Activated CD4-positive, CD25-positive, alpha-beta regulatory T cell treated with anti-CD3 and anti-CD28 coated beads, Interleukin-2, amount 50 U/mL, for 24 hours (primary cell): ENCODE data around the gene CCDC38.
"Not testable (repeated sequence)": the region's sequence is repeated elsewhere in the genome, so short reads cannot be mapped to it uniquely, and the experiment has no call there.

Experiments
- ATAC-seq, 2 donors: fragments of 150-1000 bp; cut with Tn5 transposase; one replicate each; pipeline ENCODE4 v1.10.0; 2021; ENCODE audit warnings: mild to moderate bottlenecking in 1 of 2, moderate library complexity in 1 of 2

Gene CCDC38

GRCh38 chr12:95942524-95943329 is at the start of gene CCDC38:
TSS of gene CCDC38 (minus strand) at chr12:95942614. CDS start at chr12:95936509, 6,105 bp downstream.
- peak; percentile 98 for ATAC-seq

DNA sequence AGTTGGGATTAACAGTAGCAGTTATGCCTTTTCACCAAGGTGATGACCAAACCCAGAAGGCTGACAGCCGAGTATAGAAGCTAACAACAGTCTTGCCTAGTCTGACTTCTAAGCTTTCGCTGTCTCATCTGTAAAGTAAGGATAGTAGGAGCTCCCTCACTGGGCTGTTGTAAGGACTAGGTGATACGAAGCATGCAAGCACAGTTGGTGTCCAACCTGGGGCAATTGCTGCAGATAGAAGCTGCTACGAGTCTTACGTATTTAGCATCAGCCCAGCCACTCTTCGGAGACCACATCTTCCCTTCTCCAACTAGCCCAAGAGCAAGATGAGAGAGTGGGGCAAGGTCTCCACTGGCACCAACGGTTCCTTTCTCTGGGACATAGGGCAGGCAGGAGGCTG is 47.7 kb upstream of the CCDC38 start:
- no peak for ATAC-seq

- no peak for ATAC-seq
Observed at GRCh38 chr12:95989504-95990123, 47.2 kb upstream of the CCDC38 start.

GRCh38 chr12:95988506-95989275 is 46.3 kb upstream of the CCDC38 start:
- ATAC-seq = no peak

GRCh38 chr12:95986635-95987570 is 44.5 kb upstream of the CCDC38 start:
- no peak for ATAC-seq

DNA sequence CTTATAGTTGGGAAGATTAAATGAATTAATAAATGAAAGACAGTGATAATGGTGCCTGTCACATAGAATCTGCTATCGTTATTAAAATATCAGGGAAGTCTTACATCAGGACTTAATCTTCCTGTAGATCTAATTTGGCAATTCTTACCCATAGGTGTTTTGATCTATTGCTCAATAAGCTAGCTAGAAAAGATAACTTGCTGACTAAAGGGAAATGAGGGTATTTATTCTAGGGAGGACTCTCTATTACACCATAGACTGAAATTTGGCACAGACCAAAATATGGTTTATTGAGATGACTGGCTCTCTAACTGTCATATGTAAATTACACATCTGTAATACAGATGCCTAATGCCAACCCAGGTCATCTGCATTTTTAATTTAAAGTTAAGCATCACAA is 42.3 kb upstream of the CCDC38 start:
- ATAC-seq = no peak

DNA sequence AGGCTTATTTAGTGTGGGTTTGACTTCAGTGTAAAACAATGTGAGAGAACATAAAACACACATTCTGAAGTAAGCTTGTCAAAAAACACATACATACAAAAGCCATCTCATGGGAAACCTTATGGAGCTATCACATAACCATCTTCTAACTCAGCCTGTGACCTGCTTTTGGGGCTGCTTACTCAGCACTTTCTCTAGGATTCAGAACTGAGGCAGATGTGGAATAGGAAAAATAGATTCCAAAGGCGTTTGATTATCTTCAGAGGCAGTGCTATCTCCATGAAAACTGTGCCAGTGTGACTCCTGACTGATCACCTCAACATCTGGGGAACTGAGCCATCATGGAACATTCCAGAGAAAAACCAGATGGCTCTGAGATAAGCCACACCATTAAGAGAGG is 40.2 kb upstream of the CCDC38 start:
- no peak for ATAC-seq

DNA sequence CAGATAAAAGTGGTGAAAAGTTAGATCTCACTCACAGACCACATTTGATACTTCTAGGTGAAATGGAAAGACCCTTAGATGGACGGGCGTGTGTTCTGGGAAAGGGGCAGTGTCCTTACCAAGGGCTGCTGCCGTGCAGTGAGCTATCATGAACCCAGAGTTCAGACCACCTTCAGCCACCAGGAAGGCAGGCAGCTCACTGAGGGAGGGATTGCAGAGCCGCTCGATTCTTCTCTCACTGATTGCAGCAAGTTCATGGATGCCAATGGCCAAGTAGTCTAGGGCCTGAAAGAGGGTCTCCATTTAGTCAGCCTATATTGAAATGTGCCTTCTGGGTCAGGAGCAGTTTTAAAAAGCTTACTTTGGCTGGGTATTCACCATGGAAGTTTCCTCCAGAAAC is 38.0 kb upstream of the CCDC38 start:
- no peak for ATAC-seq

DNA sequence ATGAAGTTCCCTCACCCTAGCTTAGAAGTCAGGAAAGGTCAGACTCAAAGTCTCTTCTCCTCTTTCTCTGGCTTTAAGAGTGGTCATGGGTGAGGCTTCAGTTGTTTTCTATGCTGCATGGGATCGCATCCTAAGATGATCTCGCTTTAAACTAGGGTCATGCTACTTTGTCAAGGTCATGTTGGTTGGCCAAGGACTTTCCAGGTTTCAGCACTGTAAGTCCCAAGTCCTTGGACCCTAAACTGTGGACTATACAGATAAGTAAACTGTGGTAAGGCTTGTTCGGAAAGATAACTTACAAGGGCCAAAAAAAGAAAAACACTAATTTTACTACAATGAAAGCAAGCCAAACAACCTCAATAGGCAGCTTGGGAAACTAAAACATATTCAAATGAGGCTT is 36.4 kb upstream of the CCDC38 start:
- no peak for ATAC-seq

- no peak for ATAC-seq
Observed at GRCh38 chr12:95978351-95978750, 35.9 kb upstream of the CCDC38 start.

DNA sequence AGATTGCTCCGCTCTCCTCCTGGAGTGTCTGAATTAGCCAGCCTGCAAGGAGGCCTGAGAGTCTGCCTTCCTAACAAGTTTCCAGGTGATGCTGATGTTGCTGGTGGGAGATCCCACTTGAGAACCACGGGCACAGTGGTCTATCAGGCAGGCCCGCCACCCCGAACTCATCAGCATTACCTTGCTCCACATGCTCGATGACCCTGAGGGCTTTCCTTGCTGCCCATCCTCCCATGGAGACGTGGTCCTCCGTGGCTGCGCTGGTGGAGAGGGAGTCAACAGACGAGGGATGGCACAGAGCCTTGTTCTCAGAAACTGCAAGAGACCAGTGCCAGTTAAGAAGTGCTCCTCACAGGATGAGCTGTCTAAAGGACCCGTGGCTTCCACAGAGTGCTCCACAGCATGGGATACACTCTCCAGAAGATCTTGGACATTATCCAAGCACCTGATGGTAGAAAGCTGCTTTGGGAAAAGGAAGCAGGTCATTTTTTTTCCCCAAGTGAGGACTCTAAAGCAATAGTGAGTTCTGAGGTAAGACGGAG is 35.4 kb upstream of the CCDC38 start:
- ATAC-seq = no peak

GRCh38 chr12:95976416-95976832 is 34.0 kb upstream of the CCDC38 start:
- ATAC-seq = no peak

GRCh38 chr12:95975491-95975890 is 33.1 kb upstream of the CCDC38 start:
- ATAC-seq = no peak

DNA sequence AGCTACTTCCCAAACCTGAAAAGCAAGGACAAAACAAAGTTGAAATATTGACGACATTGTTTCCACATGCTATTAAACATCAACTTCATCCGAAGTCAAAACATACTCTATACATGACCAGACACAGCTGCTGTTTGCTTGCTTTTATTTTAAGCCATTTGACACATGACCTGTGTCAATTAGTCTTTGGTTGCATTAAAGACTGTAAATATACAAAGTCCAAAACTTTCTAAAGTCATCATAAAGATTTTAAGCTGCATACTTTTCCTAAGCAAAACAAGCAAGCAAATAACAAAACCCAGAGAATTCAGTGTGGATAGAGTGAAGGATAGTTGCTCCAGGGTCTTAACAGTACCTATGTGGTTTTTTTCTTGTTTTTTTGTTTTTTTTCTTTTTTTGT is 31.9 kb upstream of the CCDC38 start:
- ATAC-seq = no peak

- no peak for ATAC-seq
Observed at GRCh38 chr12:95972832-95973456, 30.5 kb upstream of the CCDC38 start.

- ATAC-seq = no peak
Observed at GRCh38 chr12:95970905-95971304, 28.5 kb upstream of the CCDC38 start.

- ATAC-seq = not testable (repeated sequence)
Observed at GRCh38 chr12:95969116-95969515, 26.7 kb upstream of the CCDC38 start.

DNA sequence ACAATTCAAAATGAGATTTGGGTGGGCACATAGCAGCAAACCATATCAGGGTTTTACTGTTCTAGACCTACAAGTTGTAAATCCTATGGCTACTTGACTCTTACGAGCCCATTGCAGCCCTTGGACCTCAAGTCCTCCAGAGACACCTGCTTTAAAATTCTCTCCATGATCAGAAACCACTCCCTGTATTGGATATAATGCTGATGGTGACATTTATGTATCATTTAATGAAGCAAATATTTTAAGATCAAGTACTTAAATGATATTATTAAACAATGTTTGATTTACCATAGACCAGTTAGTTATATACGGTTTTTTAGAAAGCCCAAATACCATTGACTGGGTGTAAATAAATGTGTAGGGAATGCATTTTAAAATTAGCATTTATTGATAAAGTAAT is 24.9 kb upstream of the CCDC38 start:
- ATAC-seq = no peak

GRCh38 chr12:95966287-95966870 is 24.0 kb upstream of the CCDC38 start:
- ATAC-seq = no peak

- no peak for ATAC-seq
Observed at GRCh38 chr12:95963096-95963495, 20.7 kb upstream of the CCDC38 start.

DNA sequence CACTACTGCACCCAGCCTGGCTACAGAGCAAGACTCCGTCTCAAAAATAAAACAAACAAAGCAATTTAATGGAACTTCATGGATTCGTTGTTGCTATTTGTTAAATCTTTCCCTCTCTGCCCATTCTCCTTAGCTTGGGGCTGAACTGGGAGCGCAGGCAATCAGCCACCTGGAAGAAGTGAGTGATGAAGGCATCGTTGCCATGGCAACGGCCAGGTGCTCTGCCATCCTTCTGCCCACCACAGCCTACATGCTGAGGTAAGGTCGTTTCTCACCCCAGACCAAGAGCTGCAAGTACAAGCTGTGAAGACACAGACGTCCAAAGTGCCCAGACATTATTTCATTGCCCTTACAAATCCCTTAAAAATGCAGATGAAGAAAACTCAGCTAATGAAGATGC is 19.8 kb upstream of the CCDC38 start:
- ATAC-seq = no peak
